ENCODE results near the gene CNTNAP2.

Gene CNTNAP2

GRCh38 chr7:148149730-148150129, 2033.1 kb downstream of the CNTNAP2 start:
- in situ Hi-C loops (cut with HindIII; ENCODE audit: low sequenced_read_pairs), result no loop called here

- in situ Hi-C loops (cut with HindIII; ENCODE audit: low sequenced_read_pairs), result no loop called here
Observed at GRCh38 chr7:148151778-148152177, 2035.2 kb downstream of the CNTNAP2 start.

GRCh38 chr7:148153616-148154284, 2037.1 kb downstream of the CNTNAP2 start:
- in situ Hi-C loops (cut with HindIII; ENCODE audit: low sequenced_read_pairs), result no loop called here

- in situ Hi-C loops (cut with HindIII; ENCODE audit: low sequenced_read_pairs), result no loop called here
Observed at GRCh38 chr7:148155000-148155399, 2038.4 kb downstream of the CNTNAP2 start.

GRCh38 chr7:148155826-148156225, 2039.2 kb downstream of the CNTNAP2 start:
- in situ Hi-C loops (cut with HindIII; ENCODE audit: low sequenced_read_pairs), result no loop called here

- in situ Hi-C loops (cut with HindIII; ENCODE audit: low sequenced_read_pairs), result no loop called here
Observed at GRCh38 chr7:148156233-148156632, 2039.6 kb downstream of the CNTNAP2 start.

GRCh38 chr7:148159331-148159730, 2042.7 kb downstream of the CNTNAP2 start:
- in situ Hi-C loops (cut with HindIII; ENCODE audit: low sequenced_read_pairs), result no loop called here

GRCh38 chr7:148161776-148162175, 2045.2 kb downstream of the CNTNAP2 start:
- in situ Hi-C loops (cut with HindIII; ENCODE audit: low sequenced_read_pairs), result no loop called here

- in situ Hi-C loops (cut with HindIII; ENCODE audit: low sequenced_read_pairs), result no loop called here
Observed at GRCh38 chr7:148162808-148163207, 2046.2 kb downstream of the CNTNAP2 start.

GRCh38 chr7:148163246-148163645, 2046.6 kb downstream of the CNTNAP2 start:
- in situ Hi-C loops (cut with HindIII; ENCODE audit: low sequenced_read_pairs), result no loop called here

GRCh38 chr7:148172920-148173319, 2056.3 kb downstream of the CNTNAP2 start:
- in situ Hi-C loops (cut with HindIII; ENCODE audit: low sequenced_read_pairs), result no loop called here

GRCh38 chr7:148173369-148173768, 2056.8 kb downstream of the CNTNAP2 start:
- in situ Hi-C loops (cut with HindIII; ENCODE audit: low sequenced_read_pairs), result no loop called here

GRCh38 chr7:148174376-148174775, 2057.8 kb downstream of the CNTNAP2 start:
- in situ Hi-C loops (cut with HindIII; ENCODE audit: low sequenced_read_pairs), result no loop called here

GRCh38 chr7:148175512-148175911, 2058.9 kb downstream of the CNTNAP2 start:
- in situ Hi-C loops (cut with HindIII; ENCODE audit: low sequenced_read_pairs), result no loop called here

- in situ Hi-C loops (cut with HindIII; ENCODE audit: low sequenced_read_pairs), result no loop called here
Observed at GRCh38 chr7:148177972-148178371, 2061.4 kb downstream of the CNTNAP2 start.

GRCh38 chr7:148180075-148180474, 2063.5 kb downstream of the CNTNAP2 start:
- in situ Hi-C loops (cut with HindIII; ENCODE audit: low sequenced_read_pairs), result no loop called here

GRCh38 chr7:148182264-148182663, 2065.7 kb downstream of the CNTNAP2 start:
- in situ Hi-C loops (cut with HindIII; ENCODE audit: low sequenced_read_pairs), result no loop called here

- in situ Hi-C loops (cut with HindIII; ENCODE audit: low sequenced_read_pairs), result no loop called here
Observed at GRCh38 chr7:148185041-148185440, 2068.4 kb downstream of the CNTNAP2 start.

GRCh38 chr7:148187471-148187870, 2070.9 kb downstream of the CNTNAP2 start:
- in situ Hi-C loops (cut with HindIII; ENCODE audit: low sequenced_read_pairs), result no loop called here

GRCh38 chr7:148191391-148192065, 2074.9 kb downstream of the CNTNAP2 start:
- in situ Hi-C loops (cut with HindIII; ENCODE audit: low sequenced_read_pairs), result no loop called here

GRCh38 chr7:148192491-148192890, 2075.9 kb downstream of the CNTNAP2 start:
- in situ Hi-C loops (cut with HindIII; ENCODE audit: low sequenced_read_pairs), result no loop called here

- in situ Hi-C loops (cut with HindIII; ENCODE audit: low sequenced_read_pairs), result no loop called here
Observed at GRCh38 chr7:148201992-148202391, 2085.4 kb downstream of the CNTNAP2 start.

Data from endothelial cell of hepatic sinusoid (primary cell).